ENCODE data around the gene TFCP2L1. TPM values are rescaled to one million over a fixed set of nuclear protein-coding genes. Genes with fewer than 3 reads are reported as not detected.

The TFCP2L1 gene
- total RNA-seq, 1 donor from 2014 or later, result 0.05 TPM

DNA sequence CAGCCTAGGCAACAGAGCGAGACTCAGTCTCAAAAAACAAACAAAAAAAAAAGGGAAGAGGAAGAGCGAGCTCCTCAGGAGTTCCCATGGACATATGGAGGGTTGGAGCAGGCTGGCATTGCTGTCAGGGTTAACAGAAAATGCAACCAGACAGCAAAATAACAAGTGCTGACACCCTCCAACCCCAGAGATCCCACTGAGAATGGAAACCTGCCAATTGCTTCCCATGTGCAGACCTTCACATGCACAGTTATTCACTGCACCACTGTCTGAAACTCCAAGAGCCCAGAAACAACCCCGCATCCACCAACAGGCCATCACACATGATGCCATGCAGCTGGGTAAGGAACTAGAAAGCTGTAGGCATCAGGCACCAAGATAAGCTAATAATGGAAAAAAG, 43.5 kb downstream of the TFCP2L1 start:
- peaks cover 6% of the 10 kb centered on the region for H3K27me3 ChIP-seq (ENCODE audit: insufficient read depth, low read length)
- FAIRE-seq, result no peak
- H3K4me1 Mint-ChIP-seq (ENCODE audit: low read depth, unreplicated experiment), result peaks cover 3% of the 10 kb centered on the region

DNA sequence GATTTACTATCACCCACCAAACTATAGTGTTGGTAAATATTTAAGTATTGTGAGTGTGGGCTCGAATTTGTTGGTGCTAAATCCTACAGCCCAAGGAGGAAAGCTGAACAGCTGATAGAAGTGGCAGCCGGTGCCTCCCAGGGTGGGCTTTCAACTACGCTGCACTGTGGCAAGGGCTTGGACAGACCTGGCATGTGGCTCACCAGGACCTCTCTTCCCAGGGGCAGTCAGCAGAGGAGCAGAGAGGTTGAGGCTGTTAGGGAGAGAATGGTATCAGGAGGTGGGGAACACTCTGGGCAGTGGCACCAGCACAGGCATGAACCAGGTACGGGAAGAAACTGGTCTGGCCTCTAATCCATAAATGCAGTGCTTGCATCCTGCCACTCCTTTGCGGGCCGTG, 44.6 kb downstream of the TFCP2L1 start:
- Histone ChIP-seq H3K27me3 (ENCODE audit: insufficient read depth, low read length) (peaks cover 6% of the 10 kb centered on the region), H3K9me3 (ENCODE audit: insufficient read depth, low read depth, low read length) (no peaks in the 10 kb centered on the region), H3K4me2 (ENCODE audit: low read length) (no peak overlapping the region), H3K4me3 (ENCODE audit: insufficient read depth, low read depth, low read length) (no peak overlapping the region), H3K4me1 (ENCODE audit: insufficient read depth, low read length) (peaks cover 8% of the 10 kb centered on the region), H3K36me3 (ENCODE audit: insufficient read depth, low read length) (no peaks in the 10 kb centered on the region), H3K9ac (ENCODE audit: low read length) (no peak overlapping the region), H4K20me1 (ENCODE audit: insufficient read depth, low read length) (no peaks in the 10 kb centered on the region), H3K79me2 (ENCODE audit: insufficient read depth, low read length) (no peaks in the 10 kb centered on the region), H2AFZ (ENCODE audit: low read depth, low read length) (no peak overlapping the region), H3K27ac (ENCODE audit: low read depth, low read length) (no peak overlapping the region)
- Mint-ChIP-seq H3K4me1 (ENCODE audit: low read depth, unreplicated experiment) (peaks cover 3% of the 10 kb centered on the region), H3K36me3 (ENCODE audit: low read depth, unreplicated experiment) (no peaks in the 10 kb centered on the region), H3K27me3 (ENCODE audit: low read depth, unreplicated experiment) (peaks cover 65% of the 10 kb centered on the region), H3K4me3 (ENCODE audit: unreplicated experiment) (no peak overlapping the region), H3K9me3 (ENCODE audit: unreplicated experiment) (peaks cover 2% of the 10 kb centered on the region), H3K27ac (ENCODE audit: unreplicated experiment) (no peak overlapping the region)
- FAIRE-seq, result no peak
- no peak for TF ChIP-seq EZH2 (IDR thresholded peaks at IDR 0.05; ENCODE audit: insufficient read depth, low read length)
- TF ChIP-seq, protein P1, sequence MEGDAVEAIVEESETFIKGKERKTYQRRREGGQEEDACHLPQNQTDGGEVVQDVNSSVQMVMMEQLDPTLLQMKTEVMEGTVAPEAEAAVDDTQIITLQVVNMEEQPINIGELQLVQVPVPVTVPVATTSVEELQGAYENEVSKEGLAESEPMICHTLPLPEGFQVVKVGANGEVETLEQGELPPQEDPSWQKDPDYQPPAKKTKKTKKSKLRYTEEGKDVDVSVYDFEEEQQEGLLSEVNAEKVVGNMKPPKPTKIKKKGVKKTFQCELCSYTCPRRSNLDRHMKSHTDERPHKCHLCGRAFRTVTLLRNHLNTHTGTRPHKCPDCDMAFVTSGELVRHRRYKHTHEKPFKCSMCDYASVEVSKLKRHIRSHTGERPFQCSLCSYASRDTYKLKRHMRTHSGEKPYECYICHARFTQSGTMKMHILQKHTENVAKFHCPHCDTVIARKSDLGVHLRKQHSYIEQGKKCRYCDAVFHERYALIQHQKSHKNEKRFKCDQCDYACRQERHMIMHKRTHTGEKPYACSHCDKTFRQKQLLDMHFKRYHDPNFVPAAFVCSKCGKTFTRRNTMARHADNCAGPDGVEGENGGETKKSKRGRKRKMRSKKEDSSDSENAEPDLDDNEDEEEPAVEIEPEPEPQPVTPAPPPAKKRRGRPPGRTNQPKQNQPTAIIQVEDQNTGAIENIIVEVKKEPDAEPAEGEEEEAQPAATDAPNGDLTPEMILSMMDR (IDR thresholded peaks at IDR 0.05; ENCODE audit: insufficient read depth, low read depth, low read length), result no peak
- DNase-seq (ENCODE audit: low read depth), result no peak

More for the DNA sequence above, 43.5 kb downstream of the TFCP2L1 start:
- no peak for TF ChIP-seq EZH2 (IDR thresholded peaks at IDR 0.05; ENCODE audit: insufficient read depth, low read length)
- TF ChIP-seq, protein P1 (IDR thresholded peaks at IDR 0.05; ENCODE audit: insufficient read depth, low read depth, low read length), result no peak
- Mint-ChIP-seq H3K27ac (ENCODE audit: unreplicated experiment) (no peak overlapping the region), H3K4me3 (ENCODE audit: unreplicated experiment) (no peak overlapping the region), H3K36me3 (ENCODE audit: low read depth, unreplicated experiment) (no peaks in the 10 kb centered on the region), H3K9me3 (ENCODE audit: unreplicated experiment) (peaks cover 2% of the 10 kb centered on the region), H3K27me3 (ENCODE audit: low read depth, unreplicated experiment) (peaks cover 60% of the 10 kb centered on the region)
- Histone ChIP-seq H3K4me2 (ENCODE audit: low read length) (no peak overlapping the region), H3K4me1 (ENCODE audit: insufficient read depth, low read length) (peaks cover 8% of the 10 kb centered on the region), H3K9me3 (ENCODE audit: insufficient read depth, low read depth, low read length) (no peaks in the 10 kb centered on the region), H3K4me3 (ENCODE audit: insufficient read depth, low read depth, low read length) (no peak overlapping the region), H4K20me1 (ENCODE audit: insufficient read depth, low read length) (no peaks in the 10 kb centered on the region), H3K9ac (ENCODE audit: low read length) (no peak overlapping the region), H3K36me3 (ENCODE audit: insufficient read depth, low read length) (no peaks in the 10 kb centered on the region), H3K79me2 (ENCODE audit: insufficient read depth, low read length) (no peaks in the 10 kb centered on the region), H3K27ac (ENCODE audit: low read depth, low read length) (no peak overlapping the region), H2AFZ (ENCODE audit: low read depth, low read length) (no peak overlapping the region)
- DNase-seq (ENCODE audit: low read depth), result no peak

DNA sequence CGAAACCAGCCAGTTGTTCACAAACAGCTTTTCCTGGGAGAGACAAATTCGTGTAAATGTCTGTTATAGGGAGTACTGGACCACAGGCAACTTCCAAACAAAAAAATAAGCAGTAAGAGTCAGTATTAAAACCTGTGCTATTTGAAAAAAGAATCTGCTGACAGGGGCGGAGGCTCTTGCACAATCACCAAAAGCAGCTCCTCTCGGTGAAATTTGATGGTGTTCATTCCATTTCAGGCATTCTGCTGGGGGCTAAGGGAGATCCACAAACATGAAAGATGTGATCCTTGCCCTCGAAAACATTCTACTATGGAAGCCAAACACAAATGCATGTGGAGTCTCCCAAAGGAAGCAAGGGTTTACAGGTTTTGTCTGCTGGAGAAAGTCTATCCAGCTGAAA, 45.0 kb downstream of the TFCP2L1 start:
- no peaks in the 10 kb centered on the region for H3K9me3 ChIP-seq (ENCODE audit: insufficient read depth, low read depth, low read length)
- H3K4me3 ChIP-seq (ENCODE audit: insufficient read depth, low read depth, low read length), result no peak overlapping the region
- Mint-ChIP-seq H3K27ac (ENCODE audit: unreplicated experiment) (no peak overlapping the region), H3K4me1 (ENCODE audit: low read depth, unreplicated experiment) (peaks cover 3% of the 10 kb centered on the region), H3K36me3 (ENCODE audit: low read depth, unreplicated experiment) (no peaks in the 10 kb centered on the region), H3K27me3 (ENCODE audit: low read depth, unreplicated experiment) (peaks cover 66% of the 10 kb centered on the region), H3K4me3 (ENCODE audit: unreplicated experiment) (no peak overlapping the region), H3K9me3 (ENCODE audit: unreplicated experiment) (peaks cover 2% of the 10 kb centered on the region)
- H3K27ac ChIP-seq (ENCODE audit: low read depth, low read length), result no peak overlapping the region
- no peak overlapping the region for H3K9ac ChIP-seq (ENCODE audit: low read length)
- H2AFZ ChIP-seq (ENCODE audit: low read depth, low read length), result no peak overlapping the region
- H3K4me2 ChIP-seq (ENCODE audit: low read length), result no peak overlapping the region
- H3K4me1 ChIP-seq (ENCODE audit: insufficient read depth, low read length), result peaks cover 8% of the 10 kb centered on the region
- DNase-seq (ENCODE audit: low read depth) (no peak), FAIRE-seq (no peak)
- peaks cover 6% of the 10 kb centered on the region for H3K27me3 ChIP-seq (ENCODE audit: insufficient read depth, low read length)
- no peak for TF ChIP-seq EZH2 (IDR thresholded peaks at IDR 0.05; ENCODE audit: insufficient read depth, low read length)
- TF ChIP-seq, protein P1 (IDR thresholded peaks at IDR 0.05; ENCODE audit: insufficient read depth, low read depth, low read length), result no peak
- no peaks in the 10 kb centered on the region for H3K36me3 ChIP-seq (ENCODE audit: insufficient read depth, low read length)
- H4K20me1 ChIP-seq (ENCODE audit: insufficient read depth, low read length), result no peaks in the 10 kb centered on the region
- no peaks in the 10 kb centered on the region for H3K79me2 ChIP-seq (ENCODE audit: insufficient read depth, low read length)
